Stimulated activated CD4-positive, alpha-beta T cell treated with anti-CD3 and anti-CD28 coated beads, Interleukin-2, amount 100 ng/mL, for 4 hours (primary cell): ENCODE measurements around the gene DMBX1.
A peak's percentile ranks its signal among the peaks of the same experiment; 100 is the strongest.

Experiments
- DNase-seq: peaks from one replicate; pipeline ENCODE4 v3.0.0-alpha.2; 2020; ENCODE audit warnings: low read depth

Gene DMBX1

GRCh38 chr1:46483589-46483988, 6.0 kb upstream of the DMBX1 start:
- DNase-seq: no peak

- DNase-seq: no peak
These were observed 4.7 kb upstream of the DMBX1 start for GRCh38 chr1:46484783-46485490.

GRCh38 chr1:46485564-46486431, 3.8 kb upstream of the DMBX1 start:
- no peak for DNase-seq

- no peak for DNase-seq
These were observed 3.1 kb upstream of the DMBX1 start for GRCh38 chr1:46486432-46487015.

GRCh38 chr1:46487818-46488218, 1.8 kb upstream of the DMBX1 start:
- no peak for DNase-seq

GRCh38 chr1:46488343-46489168, 1.1 kb upstream of the DMBX1 start:
- DNase-seq: no peak

- peak; percentile 52 for DNase-seq
These were observed 433 bp upstream of the DMBX1 start for GRCh38 chr1:46489169-46489637.

- DNase-seq: no peak
These were observed 695 bp downstream of the DMBX1 start for GRCh38 chr1:46490406-46490655.

GRCh38 chr1:46490656-46491442, 1.2 kb downstream of the DMBX1 start:
- no peak for DNase-seq

GRCh38 chr1:46491443-46492268, 2.0 kb downstream of the DMBX1 start:
- DNase-seq: no peak

- no peak for DNase-seq
These were observed 2.7 kb downstream of the DMBX1 start for GRCh38 chr1:46492269-46492853.

- no peak for DNase-seq
These were observed 3.2 kb downstream of the DMBX1 start for GRCh38 chr1:46492871-46493270.

GRCh38 chr1:46493316-46494032, 3.8 kb downstream of the DMBX1 start:
- DNase-seq: no peak

GRCh38 chr1:46494910-46495309, 5.3 kb downstream of the DMBX1 start:
- DNase-seq: no peak

GRCh38 chr1:46495778-46496177, 6.1 kb downstream of the DMBX1 start:
- no peak for DNase-seq

GRCh38 chr1:46496505-46496904, 6.9 kb downstream of the DMBX1 start:
- no peak for DNase-seq

- no peak for DNase-seq
These were observed 7.4 kb downstream of the DMBX1 start for GRCh38 chr1:46497020-46497419.

- no peak for DNase-seq
These were observed 8.0 kb downstream of the DMBX1 start for GRCh38 chr1:46497665-46498064.

GRCh38 chr1:46501528-46501927, 11.9 kb downstream of the DMBX1 start:
- no peak for DNase-seq

GRCh38 chr1:46503421-46503820, 13.8 kb downstream of the DMBX1 start:
- no peak for DNase-seq
